Astrocyte of the spinal cord (primary cell): ENCODE results near the gene MGME1.

Experiments used
- DNase-seq: peaks from one replicate; pipeline ENCODE4 v3.0.0; 2011; ENCODE audit warnings: low read depth, low spot score
- H3K4me3 ChIP-seq: 2 replicates; pipeline ENCODE4 v1.5.1; 2011; ENCODE audit warnings: low read depth, mild to moderate bottlenecking, low read length, moderate library complexity
- in situ Hi-C: cut with HindIII; loops from 2 replicates; pipeline ENCODE4 v1.10.0; 2017; ENCODE audit warnings: low sequenced_read_pairs
- TF ChIP-seq, protein P1 (sequence below): IDR thresholded peaks from 2 replicates; pipeline ENCODE4 v1.5.1; 2012; ENCODE audit warnings: low read depth, mild to moderate bottlenecking, low read length, inconsistent platforms

MGME1 gene

GRCh38 chr20:17940224-17940971 is 28.4 kb upstream of the MGME1 start:
- in situ Hi-C loops = no loop called here
- TF ChIP-seq, protein P1, sequence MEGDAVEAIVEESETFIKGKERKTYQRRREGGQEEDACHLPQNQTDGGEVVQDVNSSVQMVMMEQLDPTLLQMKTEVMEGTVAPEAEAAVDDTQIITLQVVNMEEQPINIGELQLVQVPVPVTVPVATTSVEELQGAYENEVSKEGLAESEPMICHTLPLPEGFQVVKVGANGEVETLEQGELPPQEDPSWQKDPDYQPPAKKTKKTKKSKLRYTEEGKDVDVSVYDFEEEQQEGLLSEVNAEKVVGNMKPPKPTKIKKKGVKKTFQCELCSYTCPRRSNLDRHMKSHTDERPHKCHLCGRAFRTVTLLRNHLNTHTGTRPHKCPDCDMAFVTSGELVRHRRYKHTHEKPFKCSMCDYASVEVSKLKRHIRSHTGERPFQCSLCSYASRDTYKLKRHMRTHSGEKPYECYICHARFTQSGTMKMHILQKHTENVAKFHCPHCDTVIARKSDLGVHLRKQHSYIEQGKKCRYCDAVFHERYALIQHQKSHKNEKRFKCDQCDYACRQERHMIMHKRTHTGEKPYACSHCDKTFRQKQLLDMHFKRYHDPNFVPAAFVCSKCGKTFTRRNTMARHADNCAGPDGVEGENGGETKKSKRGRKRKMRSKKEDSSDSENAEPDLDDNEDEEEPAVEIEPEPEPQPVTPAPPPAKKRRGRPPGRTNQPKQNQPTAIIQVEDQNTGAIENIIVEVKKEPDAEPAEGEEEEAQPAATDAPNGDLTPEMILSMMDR = no peak
- no peak for DNase-seq
- H3K4me3 ChIP-seq = no peak overlapping the region

- no peak for DNase-seq
- in situ Hi-C loops = no loop called here
- TF ChIP-seq, protein P1 = no peak
- H3K4me3 ChIP-seq = no peak overlapping the region
These were observed 27.6 kb upstream of the MGME1 start for GRCh38 chr20:17941087-17941825.

DNA sequence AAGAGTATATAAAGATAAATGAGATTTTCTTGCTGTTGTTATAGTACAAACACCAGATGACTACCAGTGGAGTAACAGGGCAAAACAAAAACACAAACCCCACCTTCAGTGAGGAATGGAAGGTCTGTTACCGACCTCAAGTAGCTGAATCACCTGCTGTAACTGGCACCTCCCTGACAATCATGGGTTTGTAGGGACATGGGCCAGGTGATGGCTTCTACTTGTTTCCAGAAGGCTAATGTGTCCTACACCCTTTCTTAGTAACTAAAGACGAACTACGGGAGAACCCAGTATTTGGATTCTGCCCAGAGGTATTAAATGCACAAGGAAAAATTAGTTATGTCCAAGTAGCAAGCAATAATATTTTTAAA is 27.0 kb upstream of the MGME1 start:
- no peak for DNase-seq

GRCh38 chr20:17943343-17943742 is 25.5 kb upstream of the MGME1 start:
- TF ChIP-seq, protein P1 = no peak
- DNase-seq = no peak
- in situ Hi-C loops = no loop called here
- no peak overlapping the region for H3K4me3 ChIP-seq

More for the DNA sequence above, 27.0 kb upstream of the MGME1 start:
- in situ Hi-C loops = no loop called here
- TF ChIP-seq, protein P1 = no peak
- H3K4me3 ChIP-seq = no peak overlapping the region

- in situ Hi-C loops = no loop called here
- TF ChIP-seq, protein P1 = no peak
- DNase-seq = no peak
- no peak overlapping the region for H3K4me3 ChIP-seq
These were observed 23.9 kb upstream of the MGME1 start for GRCh38 chr20:17944854-17945474.

DNA sequence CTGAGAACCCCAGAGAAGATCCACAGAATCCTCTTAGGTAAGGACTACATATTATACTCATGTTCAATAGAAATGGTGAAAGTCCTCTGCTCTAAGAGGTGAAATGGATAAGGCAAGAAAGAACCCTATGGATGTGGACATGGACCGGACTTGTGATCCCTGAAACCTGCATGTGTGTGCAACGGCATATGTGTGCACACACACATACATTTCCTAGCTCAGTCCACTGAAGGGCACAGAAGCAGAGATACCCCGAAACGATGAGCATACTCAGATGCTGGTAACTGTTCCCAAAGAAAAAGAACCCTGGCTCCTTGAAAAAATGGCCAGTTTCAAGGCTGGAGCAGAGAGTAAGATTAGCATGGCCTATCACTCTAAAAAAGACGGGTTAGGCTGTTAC is 22.8 kb upstream of the MGME1 start:
- H3K4me3 ChIP-seq = no peak overlapping the region
- no peak for DNase-seq
- TF ChIP-seq, protein P1 = no peak
- in situ Hi-C loops = no loop called here
